Vagina (tissue), 2 donors: ENCODE measurements around the gene PITX2.

ENCODE experiments used
- CTCF ChIP-seq, 3 experiments: fragments of 450-650 bp in 2 of 3; fragments of 200-600 bp in 1 of 3; sonication (generic) in 1 of 3; IDR thresholded peaks; one replicate each; pipeline ENCODE4 v1.5.1; 2017 to 2019; ENCODE audit warnings: antibody characterized with exemption in 3 of 3, mild to moderate bottlenecking in 2 of 3, moderate library complexity in 2 of 3
- POLR2A ChIP-seq, 2 donors: fragments of 450-650 bp; IDR thresholded peaks; one replicate each; pipeline ENCODE4 v1.6.1; 2017; ENCODE audit warnings: antibody characterized with exemption in 2 of 2, mild to moderate bottlenecking in 2 of 2, moderate library complexity in 2 of 2

GRCh38 chr4:110621839-110622751 lies 782 bp downstream of the PITX2 start:
- TF ChIP-seq CTCF (IDR thresholded peaks at IDR 0.05) (no peak), POLR2A (IDR thresholded peaks at IDR 0.05) (no peak)
